SK-N-SH (cell line): ENCODE measurements around the gene BTBD6.

ENCODE experiments used
- CHD2 ChIP-seq: fragments of 150-350 bp; IDR thresholded peaks from 2 replicates; pipeline ENCODE4 v1.6.1; 2018; ENCODE audit warnings: low read length; ENCODE audit not compliant: partially characterized antibody
- EZH2phosphoT487 ChIP-seq: fragments of 200-600 bp; sonication (generic); IDR thresholded peaks from 2 replicates; pipeline ENCODE4 v1.6.1; 2017; ENCODE audit warnings: low read depth, mixed run types, mild to moderate bottlenecking, antibody characterized with exemption, moderate library complexity, borderline replicate concordance
- FOSL2 ChIP-seq: IDR thresholded peaks from 2 replicates; pipeline ENCODE4 v1.4.0; 2012; ENCODE audit warnings: low read depth, mild to moderate bottlenecking, moderate library complexity, borderline replicate concordance
- FOXM1 ChIP-seq: IDR thresholded peaks from 2 replicates; pipeline ENCODE4 v1.4.0; 2012; ENCODE audit warnings: low read depth, mild to moderate bottlenecking
- JUND ChIP-seq: IDR thresholded peaks from 2 replicates; pipeline ENCODE4 v1.4.0; 2012
- MXI1 ChIP-seq: IDR thresholded peaks from 2 replicates; pipeline ENCODE4 v1.6.1; 2012; ENCODE audit warnings: mild to moderate bottlenecking, low read depth, low read length, improper control_type of control experiment
- NRF1 ChIP-seq: IDR thresholded peaks from 2 replicates; pipeline ENCODE4 v1.6.1; 2012; ENCODE audit warnings: low read depth, mild to moderate bottlenecking, low read length
- SMC3 ChIP-seq: IDR thresholded peaks from 2 replicates; pipeline ENCODE4 v1.6.1; 2012; ENCODE audit warnings: low read depth, low read length, improper control_type of control experiment
- TF ChIP-seq, protein P1 (sequence below): fragments of 200-600 bp; sonication (generic); IDR thresholded peaks from 2 replicates; pipeline ENCODE4 v1.6.1; 2017; ENCODE audit warnings: antibody characterized with exemption, mild to moderate bottlenecking, moderate library complexity
- TF ChIP-seq, protein P2 (sequence below): IDR thresholded peaks from 2 replicates; pipeline ENCODE4 v1.4.0; 2012; ENCODE audit warnings: low read depth

DNA sequence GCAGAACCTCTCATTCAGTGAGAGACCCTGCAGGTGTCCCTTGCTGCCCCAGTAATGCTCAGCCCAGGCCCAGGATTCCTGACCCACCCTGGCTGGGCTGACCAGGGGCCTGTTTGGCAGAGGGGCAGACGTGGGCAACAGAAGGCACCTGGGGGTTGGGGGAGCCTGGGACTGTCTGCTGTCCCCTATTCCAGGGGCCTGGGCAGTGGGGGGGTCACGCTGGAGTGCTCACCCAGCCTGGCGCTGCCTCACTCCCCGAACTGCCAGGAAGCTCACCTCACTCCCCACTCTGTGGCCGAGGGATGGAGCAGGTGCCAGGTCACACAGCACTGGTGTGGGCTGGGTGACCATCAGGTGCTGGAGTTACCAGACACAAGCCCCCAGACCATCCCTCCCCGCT is 44.6 kb upstream of the BTBD6 start:
- TF ChIP-seq FOXM1 (no peak), SMC3 (no peak), MXI1 (no peak), FOSL2 (no peak), NRF1 (no peak), CHD2 (no peak), EZH2phosphoT487 (no peak), JUND (no peak)
- TF ChIP-seq, protein P1, sequence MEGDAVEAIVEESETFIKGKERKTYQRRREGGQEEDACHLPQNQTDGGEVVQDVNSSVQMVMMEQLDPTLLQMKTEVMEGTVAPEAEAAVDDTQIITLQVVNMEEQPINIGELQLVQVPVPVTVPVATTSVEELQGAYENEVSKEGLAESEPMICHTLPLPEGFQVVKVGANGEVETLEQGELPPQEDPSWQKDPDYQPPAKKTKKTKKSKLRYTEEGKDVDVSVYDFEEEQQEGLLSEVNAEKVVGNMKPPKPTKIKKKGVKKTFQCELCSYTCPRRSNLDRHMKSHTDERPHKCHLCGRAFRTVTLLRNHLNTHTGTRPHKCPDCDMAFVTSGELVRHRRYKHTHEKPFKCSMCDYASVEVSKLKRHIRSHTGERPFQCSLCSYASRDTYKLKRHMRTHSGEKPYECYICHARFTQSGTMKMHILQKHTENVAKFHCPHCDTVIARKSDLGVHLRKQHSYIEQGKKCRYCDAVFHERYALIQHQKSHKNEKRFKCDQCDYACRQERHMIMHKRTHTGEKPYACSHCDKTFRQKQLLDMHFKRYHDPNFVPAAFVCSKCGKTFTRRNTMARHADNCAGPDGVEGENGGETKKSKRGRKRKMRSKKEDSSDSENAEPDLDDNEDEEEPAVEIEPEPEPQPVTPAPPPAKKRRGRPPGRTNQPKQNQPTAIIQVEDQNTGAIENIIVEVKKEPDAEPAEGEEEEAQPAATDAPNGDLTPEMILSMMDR: no peak
- TF ChIP-seq, protein P2, sequence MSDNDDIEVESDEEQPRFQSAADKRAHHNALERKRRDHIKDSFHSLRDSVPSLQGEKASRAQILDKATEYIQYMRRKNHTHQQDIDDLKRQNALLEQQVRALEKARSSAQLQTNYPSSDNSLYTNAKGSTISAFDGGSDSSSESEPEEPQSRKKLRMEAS: no peak
